ENCODE measurements around the gene C10orf71.

C10orf71 gene

DNA sequence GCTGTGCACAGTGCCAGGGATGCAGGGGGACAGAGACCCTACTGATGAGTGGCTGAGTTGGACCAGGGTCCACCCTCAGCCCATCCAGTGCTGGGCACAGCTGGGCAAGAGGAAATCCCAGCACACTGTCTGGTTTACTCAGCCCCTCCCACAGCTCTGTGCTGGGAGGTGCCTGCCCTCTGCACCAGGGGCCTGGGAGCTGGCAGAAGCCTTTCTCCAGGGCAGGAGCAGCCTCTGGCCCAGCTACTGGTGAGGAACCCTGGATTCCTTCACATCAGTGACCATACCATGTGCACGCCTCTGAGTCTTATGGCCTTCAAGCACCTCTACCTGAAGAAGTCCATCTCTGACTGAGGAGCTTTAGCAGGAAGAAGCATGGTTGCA, 25.9 kb upstream of the C10orf71 start:
- peak; percentile 10 for DNase-seq (ENCODE audit: low spot score)

DNA sequence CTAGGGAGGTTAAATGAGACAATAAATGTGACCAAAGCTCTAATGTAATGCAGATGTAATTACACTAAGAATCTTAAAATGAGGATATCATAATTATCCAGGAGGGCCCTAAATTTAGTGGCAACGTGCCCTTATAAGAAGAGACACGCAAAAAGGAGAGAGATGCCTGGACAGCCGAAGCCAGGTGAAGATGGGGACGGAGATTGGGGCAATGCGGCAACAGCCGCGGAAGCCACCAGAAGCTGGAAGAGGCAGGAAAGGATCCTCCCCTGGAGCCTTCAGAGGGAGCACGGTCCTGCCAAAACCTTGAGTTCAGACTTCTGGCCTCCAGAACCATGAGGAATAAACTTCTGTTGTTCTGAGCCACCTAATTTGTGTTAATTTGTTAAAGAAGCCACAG, 25.3 kb upstream of the C10orf71 start:
- no peak for DNase-seq (ENCODE audit: low spot score)

DNA sequence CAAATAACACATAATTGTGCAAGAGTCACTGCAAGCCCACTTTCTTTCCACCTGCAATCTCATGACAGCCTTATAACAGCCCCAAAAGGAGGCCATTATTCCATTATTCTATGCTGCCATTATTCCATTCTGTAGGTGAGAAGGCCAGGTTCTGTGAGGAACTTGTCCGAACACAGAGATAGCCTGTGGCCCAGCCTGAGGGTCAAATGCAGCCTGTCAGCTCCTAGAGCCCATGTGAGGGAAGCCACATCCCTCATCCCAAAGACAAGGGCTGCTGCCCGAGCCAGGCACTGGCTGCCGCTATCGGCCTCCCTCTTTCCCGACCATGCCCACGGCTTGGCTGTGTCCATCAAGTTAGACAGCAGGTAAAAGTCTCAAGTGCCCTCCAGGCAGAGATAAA, 24.1 kb upstream of the C10orf71 start:
- no peak for DNase-seq (ENCODE audit: low spot score)

GRCh38 chr10:49275896-49276295, 23.1 kb upstream of the C10orf71 start:
- DNase-seq (ENCODE audit: low spot score), result no peak

- no peak for DNase-seq (ENCODE audit: low spot score)
Observed at GRCh38 chr10:49276596-49276995, 22.4 kb upstream of the C10orf71 start.

DNA sequence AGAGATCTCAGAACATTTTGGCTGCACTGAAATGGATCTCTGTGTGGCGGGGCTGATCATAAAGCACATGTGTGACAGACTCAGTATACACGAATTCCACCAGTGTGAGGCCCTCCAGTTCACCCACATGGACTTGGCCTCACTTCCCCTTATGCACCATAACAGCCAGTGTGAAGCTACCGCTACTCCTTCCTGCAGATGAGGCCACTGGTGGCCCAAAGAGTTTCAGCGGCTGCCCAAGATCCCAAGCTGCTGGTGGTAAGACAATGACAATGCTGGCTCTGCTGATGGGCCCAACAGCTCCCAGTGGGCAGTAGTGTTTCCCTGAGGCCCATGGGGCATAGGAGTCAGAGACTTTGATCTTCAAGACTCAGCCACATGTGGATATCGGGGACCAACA, 21.0 kb upstream of the C10orf71 start:
- DNase-seq (ENCODE audit: low spot score), result no peak

- DNase-seq (ENCODE audit: low spot score), result no peak
Observed at GRCh38 chr10:49278497-49278981, 20.4 kb upstream of the C10orf71 start.

DNA sequence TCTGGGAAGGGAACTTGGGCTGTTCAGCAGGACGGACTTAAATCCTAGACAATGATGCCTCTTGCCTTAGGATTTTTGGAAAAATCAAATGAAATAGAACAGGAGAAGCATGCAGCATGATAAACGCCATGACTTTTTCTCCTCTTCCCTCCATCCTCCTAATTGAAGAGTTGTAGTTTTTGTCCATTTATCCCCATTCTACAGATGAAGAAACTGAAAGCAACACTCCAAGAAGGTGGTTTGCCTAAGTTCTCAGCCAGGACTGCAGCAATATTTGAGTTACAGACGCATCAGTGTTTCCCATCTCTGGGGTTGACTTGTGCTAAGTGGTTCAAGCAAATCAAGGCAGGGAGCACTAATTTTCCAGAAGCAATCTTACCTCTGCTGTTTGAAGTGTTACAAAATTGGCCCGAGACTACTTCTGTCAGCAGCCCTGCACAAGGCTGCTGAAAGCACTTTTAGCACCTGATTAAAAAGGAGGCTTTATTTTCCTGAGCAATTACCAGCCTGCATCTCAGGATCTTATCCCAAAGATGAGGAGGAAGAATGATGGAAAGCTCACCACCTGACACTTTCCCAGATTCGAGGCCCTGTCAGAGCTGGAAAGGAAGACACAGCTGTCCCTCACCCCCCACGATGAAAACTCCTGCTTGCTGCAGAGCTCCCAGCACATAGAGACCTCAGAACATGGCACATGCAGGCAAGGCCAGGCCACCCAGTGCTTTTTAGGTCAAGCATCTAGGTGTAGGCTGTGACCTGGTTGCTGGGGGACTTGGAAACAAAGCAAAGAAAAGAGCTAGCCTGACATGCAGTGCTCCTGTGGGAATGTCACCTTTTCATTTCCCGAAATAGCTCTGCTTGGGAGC, 19.7 kb upstream of the C10orf71 start:
- DNase-seq (ENCODE audit: low spot score), result no peak

DNA sequence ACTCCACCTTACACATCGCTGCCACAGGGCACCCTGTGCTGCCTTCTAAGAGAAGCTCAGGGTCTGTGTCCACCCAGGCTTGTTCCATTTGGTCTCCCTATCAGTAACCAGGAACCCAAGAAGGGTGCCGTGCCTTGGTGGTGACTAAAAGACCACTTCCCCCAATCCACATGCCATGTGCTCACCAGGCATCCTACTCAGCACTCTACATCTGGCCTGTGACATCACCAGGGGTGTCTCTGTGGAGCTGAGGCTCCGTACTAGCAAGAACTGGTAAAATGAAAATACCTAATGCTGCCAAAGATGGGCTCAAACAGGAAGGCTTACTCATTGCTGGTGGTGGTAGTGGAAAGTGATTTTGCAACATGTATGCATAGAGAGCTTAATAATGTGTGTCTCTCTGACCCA, 19.0 kb upstream of the C10orf71 start:
- no peak for DNase-seq (ENCODE audit: low spot score)

DNA sequence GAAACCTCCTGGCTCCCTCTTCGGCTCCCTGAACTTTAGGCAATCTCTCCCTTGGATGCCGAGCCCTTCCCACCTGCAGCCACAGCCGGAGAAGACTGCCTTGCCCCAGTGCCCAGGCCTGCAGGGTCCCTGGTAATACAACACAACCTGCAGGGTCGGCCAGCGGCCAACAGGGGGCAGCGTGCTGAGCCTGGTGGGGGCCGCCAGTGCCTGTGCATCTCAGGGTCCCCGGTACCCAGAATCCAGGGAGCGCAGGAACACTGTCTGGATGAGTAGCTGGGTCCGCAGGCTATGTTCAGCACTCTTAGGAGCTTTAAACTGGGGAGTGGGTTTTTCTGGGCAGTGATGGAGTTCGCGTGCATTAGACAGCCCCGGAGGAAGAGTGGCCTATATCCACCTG, 17.5 kb upstream of the C10orf71 start:
- no peak for DNase-seq (ENCODE audit: low spot score)

GRCh38 chr10:49282306-49282705, 16.7 kb upstream of the C10orf71 start:
- no peak for DNase-seq (ENCODE audit: low spot score)

- no peak for DNase-seq (ENCODE audit: low spot score)
Observed at GRCh38 chr10:49282879-49283341, 16.1 kb upstream of the C10orf71 start.

GRCh38 chr10:49283491-49283890, 15.5 kb upstream of the C10orf71 start:
- DNase-seq (ENCODE audit: low spot score), result no peak

DNA sequence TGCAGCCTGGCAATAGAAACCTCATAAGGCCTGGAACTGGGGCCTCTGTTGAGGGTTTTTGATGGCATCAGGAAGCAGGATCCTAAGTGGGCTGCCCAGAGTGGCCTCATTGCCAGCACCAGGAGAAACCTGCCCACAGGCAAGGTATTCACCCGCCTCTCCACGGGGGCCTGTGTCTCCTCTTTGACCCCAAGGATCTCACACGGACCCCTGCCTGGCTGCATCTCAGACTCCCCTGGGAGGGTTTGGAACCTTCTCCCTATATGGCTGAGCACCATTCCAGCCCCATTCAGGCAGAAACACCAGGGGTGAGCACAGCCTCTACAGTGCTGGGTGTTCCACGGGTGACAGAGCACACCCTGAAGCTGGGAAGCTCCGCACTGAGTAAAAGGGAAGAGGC, 14.6 kb upstream of the C10orf71 start:
- no peak for DNase-seq (ENCODE audit: low spot score)

- no peak for DNase-seq (ENCODE audit: low spot score)
Observed at GRCh38 chr10:49285232-49285631, 13.7 kb upstream of the C10orf71 start.

- DNase-seq (ENCODE audit: low spot score), result no peak
Observed at GRCh38 chr10:49286686-49287085, 12.3 kb upstream of the C10orf71 start.

GRCh38 chr10:49287689-49288340, 11.2 kb upstream of the C10orf71 start:
- DNase-seq (ENCODE audit: low spot score), result no peak

DNA sequence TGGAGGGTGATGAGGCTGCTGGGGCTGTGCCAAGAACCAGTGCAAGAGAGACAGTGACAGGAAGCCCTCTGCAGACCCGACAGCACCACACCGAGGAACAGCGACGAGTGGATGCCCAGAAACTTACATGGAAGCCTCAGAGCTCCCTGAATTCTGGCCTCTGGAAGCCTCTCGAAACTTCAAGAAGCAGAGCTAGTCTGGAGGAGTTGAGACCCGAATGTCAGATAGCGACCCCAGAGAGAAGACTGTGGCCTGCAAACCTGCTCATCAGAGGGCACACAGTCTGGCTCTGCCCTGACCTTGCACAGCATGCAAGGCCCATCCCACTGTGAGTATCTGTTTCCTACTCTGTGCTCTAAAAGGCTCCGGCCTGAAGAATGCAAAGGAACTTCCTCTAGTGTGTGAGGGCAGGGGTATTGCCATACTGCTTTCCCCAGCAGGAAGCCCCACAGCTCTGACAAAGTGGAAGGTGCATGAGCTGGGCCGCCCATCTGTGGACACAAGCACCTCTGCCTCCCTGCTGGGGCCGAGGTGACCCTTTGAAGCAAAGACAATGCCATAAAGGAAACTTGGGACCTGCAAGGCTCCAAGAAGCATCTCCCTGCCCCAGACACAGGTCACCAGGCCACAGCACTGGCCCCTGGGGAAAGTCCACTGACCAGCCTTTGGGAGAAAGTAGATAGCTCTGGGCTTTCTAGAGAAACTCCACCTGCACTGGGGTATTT, 10.5 kb upstream of the C10orf71 start:
- no peak for DNase-seq (ENCODE audit: low spot score)

DNA sequence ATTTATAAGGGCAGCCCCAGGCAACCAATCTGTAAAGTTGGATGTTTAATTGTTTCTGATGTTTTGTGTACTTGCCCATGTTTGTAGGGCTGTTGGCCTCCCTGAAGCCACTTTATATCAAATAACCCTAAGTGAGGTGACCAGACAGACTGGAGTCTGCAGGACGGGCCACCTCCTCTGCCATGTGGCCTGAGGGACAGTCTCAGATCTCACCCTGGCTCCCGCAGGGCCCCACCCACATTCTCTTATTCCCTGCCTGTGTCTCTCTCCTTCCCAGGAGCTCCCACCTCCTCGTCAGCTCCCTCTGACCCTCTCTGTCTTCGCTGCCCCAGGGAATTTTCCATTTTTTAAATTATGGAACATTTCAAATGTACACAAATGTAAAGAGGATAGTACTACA, 9.5 kb upstream of the C10orf71 start:
- DNase-seq (ENCODE audit: low spot score), result no peak

- DNase-seq (ENCODE audit: low spot score), result no peak
Observed at GRCh38 chr10:49290131-49290530, 8.8 kb upstream of the C10orf71 start.

GRCh38 chr10:49290607-49291006, 8.4 kb upstream of the C10orf71 start:
- no peak for DNase-seq (ENCODE audit: low spot score)

DNA sequence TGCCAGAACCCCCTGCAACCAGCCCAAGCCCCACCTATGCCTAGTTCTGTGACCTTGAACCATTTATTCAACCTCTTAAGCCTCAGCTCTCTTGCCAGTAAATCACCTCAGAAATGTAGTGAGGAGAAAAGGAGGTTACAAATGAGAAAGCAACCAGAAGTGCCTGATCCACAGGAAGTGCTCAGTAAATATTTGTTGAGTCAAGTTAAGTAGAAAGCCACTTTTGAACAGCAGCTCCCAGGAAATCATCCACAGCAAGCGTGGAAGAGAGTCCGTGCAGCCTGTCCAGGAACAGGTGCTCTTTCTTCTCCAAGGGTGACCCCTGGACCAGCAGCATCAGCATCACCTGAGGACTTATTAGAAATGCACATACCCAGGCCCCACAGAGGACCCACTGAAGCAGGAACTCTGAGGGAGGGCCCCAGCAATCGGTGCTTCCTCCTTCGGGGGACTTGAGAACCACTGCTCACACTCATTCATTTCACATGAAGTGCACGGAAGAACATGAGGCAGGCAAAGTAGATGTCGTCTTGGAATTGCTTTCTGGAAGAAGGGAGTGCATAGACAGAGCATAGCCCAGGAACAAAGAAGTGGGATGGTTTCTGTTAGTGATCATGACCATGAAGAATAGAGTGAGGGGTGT, 6.3 kb upstream of the C10orf71 start:
- no peak for DNase-seq (ENCODE audit: low spot score)

Measured in hepatic stellate cell (primary cell).